HepG2 (cell line): Measurements from ENCODE around the gene HADHA. TPM values are rescaled to one million over a fixed set of nuclear protein-coding genes. Genes with fewer than 3 reads are reported as not detected.

ENCODE experiments used
- BORCS8-MEF2B ChIP-seq: sonication (generic); formaldehyde crosslinking; IDR thresholded peaks from 2 replicates; pipeline ENCODE4 v1.8.0; 2022; ENCODE audit warnings: mild to moderate bottlenecking, missing genetic modification reagents
- ETV5 ChIP-seq: IDR thresholded peaks from 2 replicates; pipeline ENCODE4 v1.6.1; 2018; ENCODE audit warnings: missing biosample characterization, missing genetic modification reagents, inconsistent platforms, borderline replicate concordance
- GFI1 ChIP-seq: sonication (generic); formaldehyde crosslinking; IDR thresholded peaks from 2 replicates; pipeline ENCODE4 v1.5.0; 2020; ENCODE audit warnings: missing genetic modification reagents, mild to moderate bottlenecking, borderline replicate concordance
- KLF11 ChIP-seq: IDR thresholded peaks from 2 replicates; pipeline ENCODE4 v1.6.1; 2016; ENCODE audit warnings: missing compliant biosample characterization
- LBX2 ChIP-seq: sonication (generic); formaldehyde crosslinking; IDR thresholded peaks from 2 replicates; pipeline ENCODE4 v1.5.0; 2020; ENCODE audit warnings: missing genetic modification reagents, mild to moderate bottlenecking, borderline replicate concordance
- MED1 ChIP-seq: sonication (generic); formaldehyde crosslinking; IDR thresholded peaks from 2 replicates; pipeline ENCODE4 v1.4.0; 2020; ENCODE audit warnings: missing genetic modification reagents
- MTF2 ChIP-seq: sonication (generic); formaldehyde crosslinking; IDR thresholded peaks from 2 replicates; pipeline ENCODE4 v1.5.0; 2020; ENCODE audit warnings: missing genetic modification reagents, borderline replicate concordance
- MYPOP ChIP-seq: sonication (generic); formaldehyde crosslinking; IDR thresholded peaks from 2 replicates; pipeline ENCODE4 v1.8.1; 2023; ENCODE audit warnings: mild to moderate bottlenecking, moderate library complexity, missing genetic modification reagents
- REXO4 ChIP-seq: sonication (generic); formaldehyde crosslinking; IDR thresholded peaks from 2 replicates; pipeline ENCODE4 v1.8.0; 2022; ENCODE audit warnings: missing genetic modification reagents, mild to moderate bottlenecking, borderline replicate concordance
- SNAPC5 ChIP-seq: sonication (generic); formaldehyde crosslinking; IDR thresholded peaks from 2 replicates; pipeline ENCODE4 v1.8.1; 2023; ENCODE audit warnings: mild to moderate bottlenecking, missing genetic modification reagents, borderline replicate concordance
- ZEB1 ChIP-seq: IDR thresholded peaks from 2 replicates; pipeline ENCODE4 v1.6.1; 2012; ENCODE audit warnings: mild to moderate bottlenecking, low read depth, inconsistent platforms; ENCODE audit not compliant: insufficient replicate concordance
- ZFP82 ChIP-seq: sonication (generic); formaldehyde crosslinking; IDR thresholded peaks from 2 replicates; pipeline ENCODE4 v1.5.1; 2020; ENCODE audit warnings: mild to moderate bottlenecking, missing genetic modification reagents, borderline replicate concordance
- ZNF136 ChIP-seq: sonication (generic); formaldehyde crosslinking; IDR thresholded peaks from 2 replicates; pipeline ENCODE4 v1.8.1; 2022; ENCODE audit warnings: low read depth, mild to moderate bottlenecking, moderate library complexity, missing genetic modification reagents
- ZNF546 ChIP-seq: sonication (generic); formaldehyde crosslinking; conservative IDR thresholded peaks from 2 replicates; pipeline ENCODE4 v1.8.1; 2023; ENCODE audit warnings: mild to moderate bottlenecking, missing genetic modification reagents
- ZNF580 ChIP-seq: IDR thresholded peaks from 2 replicates; pipeline ENCODE4 v1.6.1; 2016; ENCODE audit warnings: low read depth, borderline replicate concordance
- ZNF709 ChIP-seq: sonication (generic); formaldehyde crosslinking; IDR thresholded peaks from 2 replicates; pipeline ENCODE4 v1.5.0; 2020; ENCODE audit warnings: mild to moderate bottlenecking, missing genetic modification reagents
- ZNF773 ChIP-seq: sonication (generic); formaldehyde crosslinking; IDR thresholded peaks from 2 replicates; pipeline ENCODE4 v1.4.0; 2020; ENCODE audit warnings: missing genetic modification reagents, borderline replicate concordance
- ZNF878 ChIP-seq: sonication (generic); formaldehyde crosslinking; IDR thresholded peaks from 2 replicates; pipeline ENCODE4 v1.8.1; 2023; ENCODE audit warnings: mild to moderate bottlenecking, missing genetic modification reagents, moderate library complexity
- polyA plus RNA-seq, 8 experiments: library from polyadenylated mRNA; depleted of rRNA in 3 of 8; stranded (reverse) in 7 of 8; unstranded in 1 of 8; fragments of >200 nt; fragmentation: Illumina TruSeq in 4 of 8; extraction: Trizol in 4 of 8; gene quantifications; 2 replicates each; pipeline versions ENCODE4 v1.2.1 to v1.2.3, GENCODE V29; 2011 to 2016; ENCODE audit warnings: low read depth in 4 of 8, missing spikeins in 1 of 8, mixed read lengths in 1 of 8; ENCODE audit not compliant: insufficient read depth in 1 of 8
- total RNA-seq, 5 experiments: library from RNA; depleted of rRNA; stranded (reverse); fragments of >200 nt; fragmentation: Illumina TruSeq; extraction: Trizol; gene quantifications; 2 replicates each; pipeline ENCODE4 v1.2.3, GENCODE V29; 2016; ENCODE audit warnings: low read depth in 1 of 5
- TF ChIP-seq, protein P1 (sequence below): sonication (generic); formaldehyde crosslinking; IDR thresholded peaks from 2 replicates; pipeline ENCODE4 v1.5.0; 2020; ENCODE audit warnings: missing genetic modification reagents
- TF ChIP-seq, protein P2 (sequence below): sonication (generic); formaldehyde crosslinking; IDR thresholded peaks from 2 replicates; pipeline ENCODE4 v1.8.1; 2023; ENCODE audit warnings: mild to moderate bottlenecking, missing genetic modification reagents
- TF ChIP-seq, protein P3 (sequence below): sonication (generic); formaldehyde crosslinking; IDR thresholded peaks from 2 replicates; pipeline ENCODE4 v1.4.0; 2020; ENCODE audit warnings: mild to moderate bottlenecking, missing genetic modification reagents
- TF ChIP-seq, protein P4 (sequence below): sonication (generic); formaldehyde crosslinking; IDR thresholded peaks from 2 replicates; pipeline ENCODE4 v1.5.0; 2020; ENCODE audit warnings: mild to moderate bottlenecking, missing genetic modification reagents

Gene HADHA
- total and polyA plus RNA-seq, 2 of the 13 experiments (the other 11 are each of a cell fraction or from before 2014, with no cell fraction given) = 102 to 270 TPM

- peak; percentile 9; the same call in 1 of the 2 replicates for TF ChIP-seq MYPOP
- TF ChIP-seq ETV5 (CRISPR knock-in tag) = no peak
- TF ChIP-seq ZNF773 (CRISPR knock-in tag) = 0 out of 2 replicates have a peak, but pooled peaks have one; percentile 17
- no peak; the same call in 1 of the 2 replicates for TF ChIP-seq ZNF580
- TF ChIP-seq ZNF878 = 0 out of 2 replicates have a peak, but pooled peaks have one; percentile 15
- no peak for TF ChIP-seq GFI1 (CRISPR knock-in tag)
- TF ChIP-seq ZNF136 = 0 out of 2 replicates have a peak, but pooled peaks have one; percentile 24
- TF ChIP-seq BORCS8-MEF2B (CRISPR knock-in tag) = 0 out of 2 replicates have a peak, but pooled peaks have one; percentile 41
- TF ChIP-seq ZNF546 (CRISPR knock-in tag) = peak; percentile 1; the same call in 1 of the 2 replicates
- 0 out of 2 replicates have a peak, but pooled peaks have one; percentile 27 for TF ChIP-seq ZNF709 (CRISPR knock-in tag)
- peak; percentile 41; the same call in 1 of the 2 replicates for TF ChIP-seq LBX2
- TF ChIP-seq, protein P1, sequence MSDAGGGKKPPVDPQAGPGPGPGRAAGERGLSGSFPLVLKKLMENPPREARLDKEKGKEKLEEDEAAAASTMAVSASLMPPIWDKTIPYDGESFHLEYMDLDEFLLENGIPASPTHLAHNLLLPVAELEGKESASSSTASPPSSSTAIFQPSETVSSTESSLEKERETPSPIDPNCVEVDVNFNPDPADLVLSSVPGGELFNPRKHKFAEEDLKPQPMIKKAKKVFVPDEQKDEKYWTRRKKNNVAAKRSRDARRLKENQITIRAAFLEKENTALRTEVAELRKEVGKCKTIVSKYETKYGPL (CRISPR knock-in tag) = no peak
- TF ChIP-seq, protein P2, sequence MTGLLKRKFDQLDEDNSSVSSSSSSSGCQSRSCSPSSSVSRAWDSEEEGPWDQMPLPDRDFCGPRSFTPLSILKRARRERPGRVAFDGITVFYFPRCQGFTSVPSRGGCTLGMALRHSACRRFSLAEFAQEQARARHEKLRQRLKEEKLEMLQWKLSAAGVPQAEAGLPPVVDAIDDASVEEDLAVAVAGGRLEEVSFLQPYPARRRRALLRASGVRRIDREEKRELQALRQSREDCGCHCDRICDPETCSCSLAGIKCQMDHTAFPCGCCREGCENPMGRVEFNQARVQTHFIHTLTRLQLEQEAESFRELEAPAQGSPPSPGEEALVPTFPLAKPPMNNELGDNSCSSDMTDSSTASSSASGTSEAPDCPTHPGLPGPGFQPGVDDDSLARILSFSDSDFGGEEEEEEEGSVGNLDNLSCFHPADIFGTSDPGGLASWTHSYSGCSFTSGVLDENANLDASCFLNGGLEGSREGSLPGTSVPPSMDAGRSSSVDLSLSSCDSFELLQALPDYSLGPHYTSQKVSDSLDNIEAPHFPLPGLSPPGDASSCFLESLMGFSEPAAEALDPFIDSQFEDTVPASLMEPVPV = 0 out of 2 replicates have a peak, but pooled peaks have one; percentile 12
- no peak for TF ChIP-seq KLF11
- TF ChIP-seq MED1 (CRISPR knock-in tag) = no peak
- no peak for TF ChIP-seq ZFP82 (CRISPR knock-in tag)
- peak; percentile 8 for TF ChIP-seq ZEB1
- 0 out of 2 replicates have a peak, but pooled peaks have one; percentile 47 for TF ChIP-seq MTF2 (CRISPR knock-in tag)
- TF ChIP-seq, protein P3, sequence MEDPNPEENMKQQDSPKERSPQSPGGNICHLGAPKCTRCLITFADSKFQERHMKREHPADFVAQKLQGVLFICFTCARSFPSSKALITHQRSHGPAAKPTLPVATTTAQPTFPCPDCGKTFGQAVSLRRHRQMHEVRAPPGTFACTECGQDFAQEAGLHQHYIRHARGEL (CRISPR knock-in tag) = 0 out of 2 replicates have a peak, but pooled peaks have one; percentile 13
- TF ChIP-seq REXO4 (CRISPR knock-in tag) = no peak
- TF ChIP-seq SNAPC5 (CRISPR knock-in tag) = no peak
- TF ChIP-seq, protein P4, sequence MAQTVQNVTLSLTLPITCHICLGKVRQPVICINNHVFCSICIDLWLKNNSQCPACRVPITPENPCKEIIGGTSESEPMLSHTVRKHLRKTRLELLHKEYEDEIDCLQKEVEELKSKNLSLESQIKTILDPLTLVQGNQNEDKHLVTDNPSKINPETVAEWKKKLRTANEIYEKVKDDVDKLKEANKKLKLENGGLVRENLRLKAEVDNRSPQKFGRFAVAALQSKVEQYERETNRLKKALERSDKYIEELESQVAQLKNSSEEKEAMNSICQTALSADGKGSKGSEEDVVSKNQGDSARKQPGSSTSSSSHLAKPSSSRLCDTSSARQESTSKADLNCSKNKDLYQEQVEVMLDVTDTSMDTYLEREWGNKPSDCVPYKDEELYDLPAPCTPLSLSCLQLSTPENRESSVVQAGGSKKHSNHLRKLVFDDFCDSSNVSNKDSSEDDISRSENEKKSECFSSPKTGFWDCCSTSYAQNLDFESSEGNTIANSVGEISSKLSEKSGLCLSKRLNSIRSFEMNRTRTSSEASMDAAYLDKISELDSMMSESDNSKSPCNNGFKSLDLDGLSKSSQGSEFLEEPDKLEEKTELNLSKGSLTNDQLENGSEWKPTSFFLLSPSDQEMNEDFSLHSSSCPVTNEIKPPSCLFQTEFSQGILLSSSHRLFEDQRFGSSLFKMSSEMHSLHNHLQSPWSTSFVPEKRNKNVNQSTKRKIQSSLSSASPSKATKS = 0 out of 2 replicates have a peak, but pooled peaks have one; percentile 37
Observed at GRCh38 chr2:26245231-26245732, 850 bp upstream of the HADHA start (continued).
